Measurements from ENCODE around the gene CCP110.

- TF ChIP-seq POLR2A (IDR thresholded peaks at IDR 0.05) (no peak), CTCF (IDR thresholded peaks at IDR 0.05) (no peak)
Observed at GRCh38 chr16:19485611-19486010, 38.1 kb upstream of the CCP110 start.
